CD4-positive, CD25-positive, alpha-beta regulatory T cell (primary cell): ENCODE data around the gene DOCK8. TPM values are rescaled to one million over a fixed set of nuclear protein-coding genes. Genes with fewer than 3 reads are reported as not detected.

ENCODE experiments used
- polyA plus RNA-seq, 4 donors: library from polyadenylated mRNA; unstranded; fragments of 300-500 nt; fragmentation: Illumina TruSeq; gene quantifications; one replicate each; pipeline ENCODE4 v1.2.3, GENCODE V29; 2021
- total RNA-seq: library from RNA; stranded (reverse); gene quantifications from one replicate; pipeline ENCODE4 v1.2.3, GENCODE V29; 2022

Gene DOCK8
- total and polyA plus RNA-seq, 5 donors from 2014 or later = 51.8 to 219 (median 54.4) TPM

Other genes starting within 250 kb of the DOCK8 start
- gene WASHC1, start 185.4 kb upstream of the DOCK8 start, total RNA-seq = 25.6 TPM
- gene WASHC1, start 185.4 kb upstream of the DOCK8 start, polyA plus RNA-seq = 1 to 10 TPM in 3 of 4 donors, under 1 TPM in 1; 0.89 to 1.4 (median 1.2) TPM
- 0.32 TPM for gene FOXD4, start 96.4 kb upstream of the DOCK8 start, total RNA-seq
- gene FOXD4, start 96.4 kb upstream of the DOCK8 start, polyA plus RNA-seq = not detected
- 28.5 TPM for gene ZNG1A, start 35.8 kb upstream of the DOCK8 start, total RNA-seq
- 10 to 100 TPM; 12.3 to 22.3 (median 17.4) TPM for gene ZNG1A, start 35.8 kb upstream of the DOCK8 start, polyA plus RNA-seq